LNCAP (cell line): ENCODE measurements around the gene CTNNA2.

Experiments
- CTCF ChIP-seq: fragments of 450-650 bp; IDR thresholded peaks from 2 replicates; pipeline ENCODE4 v1.5.1; 2017; ENCODE audit warnings: mild to moderate bottlenecking

CTNNA2 gene

GRCh38 chr2:79669714-79670113, 156.9 kb downstream of the CTNNA2 start:
- no peak for TF ChIP-seq CTCF

DNA sequence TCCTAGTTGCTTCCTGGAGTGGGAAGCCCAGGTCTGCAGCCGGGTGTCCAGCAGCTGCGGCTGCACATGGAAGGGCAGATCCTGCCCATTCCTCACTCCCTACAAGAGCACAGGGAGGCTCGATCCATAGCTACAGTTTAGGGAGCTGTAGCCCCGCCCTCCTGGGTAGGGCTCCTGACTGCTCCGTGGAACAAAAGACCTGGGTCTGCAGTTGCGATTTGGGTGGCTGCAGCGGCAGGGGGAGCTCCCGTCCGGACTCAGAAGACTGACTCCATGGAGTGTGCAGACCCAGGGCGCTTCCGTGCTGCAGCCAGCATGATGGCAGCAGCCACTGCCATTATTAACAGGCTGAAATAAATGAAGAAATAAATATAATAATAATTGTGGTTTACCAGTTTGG, 157.3 kb downstream of the CTNNA2 start:
- TF ChIP-seq CTCF = no peak

DNA sequence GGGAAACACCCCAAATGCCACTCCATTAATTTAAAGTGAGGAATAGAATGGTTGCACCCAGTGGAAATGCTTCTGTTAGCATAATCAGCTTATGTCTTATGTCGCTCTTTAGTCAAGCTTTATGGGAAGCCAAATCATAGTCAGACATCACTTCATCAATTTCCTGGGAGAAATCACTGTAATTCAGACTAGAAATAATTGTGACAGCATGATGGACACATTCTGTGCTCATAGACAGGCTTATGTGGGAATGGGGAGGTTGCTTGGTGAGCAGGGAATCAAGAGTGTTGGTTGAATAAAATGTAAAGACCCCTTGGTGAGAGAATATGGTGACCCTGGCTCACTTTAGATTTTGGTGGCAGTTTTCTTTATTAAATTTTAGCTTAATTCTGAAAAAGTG, 174.0 kb downstream of the CTNNA2 start:
- no peak for TF ChIP-seq CTCF

DNA sequence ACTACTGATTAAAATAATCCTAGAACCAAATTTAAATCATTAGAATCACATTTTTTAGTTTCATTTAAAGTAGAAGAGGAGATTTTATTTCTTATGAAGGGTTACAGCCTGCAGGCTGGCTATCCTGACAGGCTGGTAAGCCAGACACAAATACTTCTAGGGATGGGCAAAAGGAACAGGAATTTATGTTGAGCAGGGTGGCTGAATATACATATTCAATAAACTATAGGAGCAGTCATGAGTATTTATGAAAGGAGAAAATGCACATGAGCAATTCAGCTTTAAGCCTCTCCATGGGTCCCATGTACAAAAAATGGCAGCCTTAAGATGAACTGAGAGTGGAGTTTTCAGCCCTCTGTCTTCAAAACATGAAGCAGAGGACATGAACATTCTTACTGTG, 182.4 kb downstream of the CTNNA2 start:
- TF ChIP-seq CTCF = no peak

GRCh38 chr2:79697200-79697599, 184.3 kb downstream of the CTNNA2 start:
- TF ChIP-seq CTCF = no peak

DNA sequence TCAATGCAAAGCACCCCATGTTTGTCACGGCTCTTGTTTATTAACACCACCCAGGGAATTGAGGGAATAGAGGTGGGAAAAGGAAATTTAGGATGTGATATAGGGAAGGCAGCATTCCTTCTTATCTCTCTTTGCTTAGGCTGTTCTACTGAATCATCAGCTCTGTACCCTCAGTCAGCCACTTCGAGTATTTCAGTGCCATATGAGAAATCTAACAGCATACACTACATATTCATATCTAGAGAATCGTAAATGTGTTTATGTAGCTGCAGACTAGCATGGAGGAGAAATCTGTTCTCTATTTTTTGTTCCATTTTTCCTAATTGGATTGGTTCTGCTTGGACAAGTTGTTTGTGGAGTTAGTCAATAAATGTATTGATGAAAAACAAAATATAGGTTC, 187.8 kb downstream of the CTNNA2 start:
- TF ChIP-seq CTCF = no peak

DNA sequence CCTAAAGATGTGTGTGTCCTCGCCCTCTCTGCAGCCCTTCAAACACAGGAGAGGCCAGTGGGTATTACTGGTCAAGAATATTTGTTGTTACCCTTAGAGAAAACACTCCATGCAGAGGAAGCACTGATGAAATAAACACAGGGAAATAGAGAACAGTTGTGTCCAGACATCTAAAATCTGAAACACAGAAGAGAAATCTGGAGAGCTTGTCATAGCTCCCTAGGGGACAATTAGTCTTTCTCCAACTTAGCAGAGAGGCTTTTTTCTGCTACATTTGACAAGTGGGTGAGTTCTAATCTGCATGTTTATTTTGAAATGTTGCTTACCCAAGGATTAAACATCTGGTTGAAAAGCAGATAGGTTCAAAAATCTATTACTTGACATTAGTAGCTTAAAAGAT, 190.1 kb downstream of the CTNNA2 start:
- no peak for TF ChIP-seq CTCF

DNA sequence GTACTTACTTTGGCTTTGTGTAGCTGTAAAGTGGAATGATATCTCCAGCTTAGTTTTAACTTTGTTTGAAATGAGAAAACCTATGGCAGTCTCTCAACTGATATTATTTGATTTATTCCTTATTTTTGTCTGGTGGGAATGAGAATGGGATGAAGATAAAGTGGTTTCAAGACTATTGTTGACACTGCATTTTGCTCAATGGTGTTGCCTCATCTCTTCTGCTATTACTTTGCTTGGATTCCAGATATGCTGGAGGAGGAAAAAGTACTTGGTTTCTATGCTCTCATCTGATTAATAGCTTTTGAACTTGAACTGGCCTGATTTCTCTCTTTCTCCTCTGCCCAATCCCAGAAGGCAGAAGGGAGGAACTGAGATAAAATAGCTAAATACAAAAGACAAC, 198.2 kb downstream of the CTNNA2 start:
- TF ChIP-seq CTCF = no peak
